Lower leg skin (tissue), 3 donors: Measurements from ENCODE around the gene DNAJC18.

Experiments
- POLR2A ChIP-seq, 2 donors: fragments of 450-650 bp; IDR thresholded peaks; one replicate each; pipeline ENCODE4 v1.6.1; 2016 to 2017; ENCODE audit warnings: antibody characterized with exemption in 2 of 2, mild to moderate bottlenecking in 1 of 2, moderate library complexity in 1 of 2
- TF ChIP-seq, protein P1 (sequence below), 3 donors: fragments of 450-650 bp; IDR thresholded peaks; one replicate each; pipeline ENCODE4 v1.5.1; 2016; ENCODE audit warnings: antibody characterized with exemption in 3 of 3, mild to moderate bottlenecking in 3 of 3, moderate library complexity in 2 of 3

DNA sequence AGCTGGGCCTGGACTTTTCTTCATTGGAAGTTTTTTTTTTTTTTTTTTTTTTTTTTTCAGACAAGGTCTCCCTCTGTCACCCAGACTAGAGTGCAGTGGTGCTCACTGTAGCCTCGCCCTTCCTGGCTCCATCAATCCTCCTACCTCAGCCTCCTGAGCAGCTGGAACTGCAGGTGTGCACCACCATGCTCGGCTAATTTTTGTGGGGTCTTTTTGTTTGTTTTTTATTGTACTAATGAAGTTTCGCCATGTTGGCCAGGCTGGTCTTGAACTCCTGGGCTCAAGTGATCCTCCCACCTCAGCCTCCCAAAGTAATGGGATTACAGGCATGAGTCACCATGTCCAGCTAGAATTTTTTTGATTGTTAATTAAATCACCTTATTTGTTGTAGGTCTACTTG is 3.6 kb downstream of the DNAJC18 start:
- TF ChIP-seq, protein P1, sequence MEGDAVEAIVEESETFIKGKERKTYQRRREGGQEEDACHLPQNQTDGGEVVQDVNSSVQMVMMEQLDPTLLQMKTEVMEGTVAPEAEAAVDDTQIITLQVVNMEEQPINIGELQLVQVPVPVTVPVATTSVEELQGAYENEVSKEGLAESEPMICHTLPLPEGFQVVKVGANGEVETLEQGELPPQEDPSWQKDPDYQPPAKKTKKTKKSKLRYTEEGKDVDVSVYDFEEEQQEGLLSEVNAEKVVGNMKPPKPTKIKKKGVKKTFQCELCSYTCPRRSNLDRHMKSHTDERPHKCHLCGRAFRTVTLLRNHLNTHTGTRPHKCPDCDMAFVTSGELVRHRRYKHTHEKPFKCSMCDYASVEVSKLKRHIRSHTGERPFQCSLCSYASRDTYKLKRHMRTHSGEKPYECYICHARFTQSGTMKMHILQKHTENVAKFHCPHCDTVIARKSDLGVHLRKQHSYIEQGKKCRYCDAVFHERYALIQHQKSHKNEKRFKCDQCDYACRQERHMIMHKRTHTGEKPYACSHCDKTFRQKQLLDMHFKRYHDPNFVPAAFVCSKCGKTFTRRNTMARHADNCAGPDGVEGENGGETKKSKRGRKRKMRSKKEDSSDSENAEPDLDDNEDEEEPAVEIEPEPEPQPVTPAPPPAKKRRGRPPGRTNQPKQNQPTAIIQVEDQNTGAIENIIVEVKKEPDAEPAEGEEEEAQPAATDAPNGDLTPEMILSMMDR (IDR thresholded peaks at IDR 0.05), result no peak
- TF ChIP-seq POLR2A (IDR thresholded peaks at IDR 0.05), result no peak
